HG02588 (cell line): ENCODE data around the gene OOSP4A.
"Not testable (repeated sequence)": the region's sequence is repeated elsewhere in the genome, so short reads cannot be mapped to it uniquely, and the experiment has no call there.

Source experiments
- ATAC-seq: cut with Tn5 transposase; IDR thresholded peaks from one replicate; pipeline ENCODE4 v1.9.1; 2021; ENCODE audit warnings: mild to moderate bottlenecking, moderate library complexity; ENCODE audit not compliant: unreplicated experiment

Gene OOSP4A

DNA sequence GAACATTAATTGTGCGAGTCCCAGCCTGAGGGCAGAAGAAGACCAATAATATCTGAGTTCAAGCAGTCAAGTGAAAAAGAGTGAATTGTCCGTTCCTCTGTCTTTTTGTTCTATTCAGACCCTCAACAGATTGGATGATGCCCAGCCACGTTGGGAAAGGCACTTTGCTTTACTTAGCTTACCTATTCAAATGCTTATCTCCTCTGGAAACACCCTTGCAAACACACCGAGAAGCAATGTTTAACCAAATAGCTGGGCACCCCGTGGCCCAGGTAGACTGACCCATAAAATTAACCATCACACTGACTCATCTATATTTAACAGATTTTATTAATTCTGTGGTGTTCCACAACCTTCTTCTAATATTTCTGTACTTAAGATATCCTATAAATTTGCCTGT is 9.3 kb downstream of the OOSP4A start:
- no peak for ATAC-seq

DNA sequence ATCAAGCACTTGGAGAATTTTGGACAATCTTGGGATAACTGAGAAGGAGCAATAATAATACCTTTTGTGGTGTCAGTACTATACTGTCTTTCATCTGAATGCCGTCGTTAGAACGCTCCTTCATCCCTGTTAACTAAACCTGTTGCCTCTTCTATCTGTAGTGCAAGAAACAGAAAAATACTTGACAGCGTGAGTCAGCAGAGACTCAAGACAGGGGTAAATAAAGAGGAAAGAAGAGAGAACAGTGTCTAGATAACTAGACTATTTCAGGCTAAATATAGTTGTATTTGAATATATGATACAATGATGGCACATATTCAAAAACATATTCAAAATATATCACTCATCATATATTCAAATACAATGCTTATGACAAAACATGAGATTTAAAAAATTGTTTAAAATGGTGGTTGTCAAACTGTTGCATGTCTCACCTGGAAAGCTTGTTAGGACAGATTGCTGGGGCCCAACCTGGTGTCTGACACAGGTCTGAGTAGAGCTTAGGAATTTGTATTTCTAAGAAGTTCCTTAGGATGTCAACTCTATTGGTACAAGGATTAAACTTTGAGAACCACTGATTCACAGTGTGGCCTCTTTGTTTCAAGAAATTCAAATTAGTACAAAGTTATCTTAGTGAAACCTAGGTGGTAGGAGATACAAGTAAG is 17.4 kb downstream of the OOSP4A start:
- ATAC-seq = no peak

DNA sequence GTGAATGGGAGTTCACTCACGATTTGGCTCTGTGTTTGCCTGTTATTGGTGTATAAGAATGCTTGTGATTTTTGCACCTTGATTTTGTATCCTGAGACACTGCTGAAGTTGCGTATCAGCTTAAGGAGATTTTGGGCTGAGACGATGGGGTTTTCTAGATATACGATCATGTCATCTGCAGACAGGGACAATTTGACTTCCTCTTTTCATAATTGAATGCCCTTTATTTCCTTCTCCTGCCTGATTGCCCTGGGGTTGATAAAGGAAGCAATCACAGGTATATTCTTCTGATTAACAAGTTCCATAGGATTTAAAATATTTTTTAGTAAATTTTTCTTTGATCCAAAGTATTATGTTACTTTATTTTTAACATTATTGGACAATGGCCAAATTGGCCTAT is 18.2 kb downstream of the OOSP4A start:
- not testable (repeated sequence) for ATAC-seq

DNA sequence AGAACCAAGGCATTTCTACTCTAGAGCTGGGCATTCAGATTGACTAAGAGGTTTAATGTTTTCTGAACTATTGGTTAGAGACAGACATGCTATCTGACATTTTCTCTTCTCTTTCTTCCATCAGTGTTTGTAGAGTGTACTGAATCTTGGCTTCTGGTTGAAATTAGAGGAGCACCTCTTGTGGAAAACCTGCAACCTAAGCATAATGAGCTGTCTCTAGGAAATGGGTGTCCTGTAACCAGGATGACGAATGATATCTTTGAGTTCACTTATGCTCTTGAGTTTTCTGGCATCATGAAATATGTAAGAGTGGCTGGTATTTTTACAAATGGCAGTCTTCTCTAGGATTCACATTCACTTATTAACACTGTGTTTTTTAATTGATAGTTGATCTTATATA is 19.4 kb downstream of the OOSP4A start:
- no peak for ATAC-seq

DNA sequence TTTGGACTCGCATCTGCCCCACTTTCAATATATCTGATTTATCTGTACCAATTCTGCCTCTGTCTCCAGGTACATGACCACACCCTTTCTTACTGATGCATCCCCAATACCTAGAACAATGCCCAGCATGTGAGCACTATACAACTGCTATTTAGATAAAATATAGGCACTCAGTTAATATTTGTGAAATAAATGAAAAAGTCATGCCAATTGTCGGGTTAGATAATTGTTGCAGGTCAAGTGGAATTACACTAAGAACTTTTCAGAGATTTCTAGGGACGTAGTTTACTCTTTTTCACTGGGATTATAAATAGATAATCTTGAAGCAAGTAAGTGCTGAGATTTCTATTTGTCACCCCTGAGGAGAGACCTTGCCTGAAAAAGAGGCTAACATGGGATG is 20.5 kb downstream of the OOSP4A start:
- ATAC-seq = no peak

DNA sequence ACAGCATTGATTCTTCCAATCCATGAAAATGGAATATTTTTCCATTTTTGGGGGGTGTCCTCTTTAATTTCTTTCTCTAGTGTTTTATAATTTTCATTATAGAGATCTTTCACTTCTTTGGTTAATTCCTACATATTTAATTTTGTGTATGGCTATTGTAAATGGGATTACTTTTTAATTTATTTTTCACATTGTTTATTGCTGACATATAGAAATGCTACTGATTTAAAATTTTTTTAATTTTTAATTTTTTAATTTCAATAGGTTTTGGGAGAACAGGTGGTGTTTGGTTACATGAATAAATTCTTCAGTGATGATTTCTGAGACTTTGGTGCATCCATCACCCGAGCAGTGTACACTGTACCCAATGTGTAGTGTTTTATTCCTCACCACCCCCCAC is 26.6 kb downstream of the OOSP4A start:
- no peak for ATAC-seq

DNA sequence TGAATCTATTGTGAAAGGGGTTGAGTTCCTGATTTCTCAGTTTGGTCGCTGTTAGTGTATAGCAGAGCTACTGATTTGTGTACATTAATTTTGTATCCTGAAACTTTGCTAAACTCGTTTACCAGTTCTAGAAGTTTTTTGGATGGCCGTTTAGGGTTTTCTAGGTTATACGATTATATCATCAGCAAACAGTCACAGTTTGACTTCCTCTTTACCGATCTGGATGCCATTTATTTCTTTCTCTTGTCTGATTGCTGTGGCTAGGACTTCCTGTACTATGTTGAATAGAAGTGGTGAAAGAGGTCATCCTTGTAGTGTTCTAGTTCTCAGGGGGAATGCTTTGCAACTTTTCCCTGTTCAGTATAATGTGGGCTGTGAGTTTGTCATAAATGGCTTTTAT is 28.6 kb downstream of the OOSP4A start:
- ATAC-seq = no peak

DNA sequence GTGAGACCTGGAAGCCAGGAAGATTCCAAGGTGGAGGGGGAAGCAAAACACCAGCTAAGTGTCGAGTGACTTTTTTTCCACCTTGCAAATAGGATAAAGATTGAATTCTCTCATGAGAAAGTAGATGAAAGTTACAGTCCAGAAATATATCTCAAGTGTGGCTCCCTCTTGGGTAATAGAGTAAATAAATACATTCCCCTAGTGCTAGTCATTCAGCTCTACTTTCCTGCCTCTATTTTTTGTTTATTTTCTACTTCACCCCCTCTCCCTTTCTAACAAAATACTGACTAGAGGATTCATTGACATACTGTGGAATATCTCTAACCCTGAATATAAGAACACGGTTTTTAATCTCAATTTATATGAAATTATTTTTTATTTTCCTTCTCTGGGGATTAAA is 34.0 kb downstream of the OOSP4A start:
- no peak for ATAC-seq

DNA sequence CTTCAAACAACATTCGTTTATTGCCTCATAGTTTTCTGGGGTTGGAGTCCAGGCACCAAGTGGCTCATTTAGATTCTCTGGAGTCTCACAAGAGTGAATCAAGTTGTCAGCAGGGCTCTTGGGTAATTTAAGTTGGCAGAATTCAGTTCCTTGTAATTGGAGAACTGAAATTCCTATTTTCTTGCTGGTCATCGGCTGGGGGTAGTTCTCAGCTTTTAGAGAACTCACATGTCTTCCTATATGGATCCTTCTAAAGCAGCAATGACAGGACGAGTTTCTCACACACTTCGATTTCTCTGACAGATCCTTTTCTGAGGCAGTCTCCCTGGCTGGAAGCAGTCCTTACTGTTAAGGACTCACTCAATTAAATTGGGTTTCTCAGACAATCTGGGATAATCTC is 35.9 kb downstream of the OOSP4A start:
- ATAC-seq = no peak

DNA sequence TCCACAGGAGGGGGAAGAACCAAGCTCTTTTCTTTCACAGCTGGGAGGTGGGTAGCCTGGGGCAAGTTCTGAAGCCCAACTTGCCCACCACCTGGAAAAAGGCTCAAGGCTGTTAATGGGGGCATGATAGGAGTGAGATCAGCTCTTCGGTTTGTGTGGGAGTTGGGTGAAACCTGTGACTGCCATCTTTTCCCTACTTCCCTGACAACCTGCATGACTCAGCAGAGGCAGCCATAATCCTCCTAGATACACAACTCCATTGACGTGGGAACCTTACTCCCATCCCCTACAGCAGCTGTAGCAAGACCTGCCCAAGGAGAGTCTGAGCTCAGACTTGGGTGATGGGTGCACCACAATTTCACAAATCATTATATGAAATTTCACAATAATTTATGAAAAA is 39.9 kb downstream of the OOSP4A start:
- ATAC-seq = no peak

DNA sequence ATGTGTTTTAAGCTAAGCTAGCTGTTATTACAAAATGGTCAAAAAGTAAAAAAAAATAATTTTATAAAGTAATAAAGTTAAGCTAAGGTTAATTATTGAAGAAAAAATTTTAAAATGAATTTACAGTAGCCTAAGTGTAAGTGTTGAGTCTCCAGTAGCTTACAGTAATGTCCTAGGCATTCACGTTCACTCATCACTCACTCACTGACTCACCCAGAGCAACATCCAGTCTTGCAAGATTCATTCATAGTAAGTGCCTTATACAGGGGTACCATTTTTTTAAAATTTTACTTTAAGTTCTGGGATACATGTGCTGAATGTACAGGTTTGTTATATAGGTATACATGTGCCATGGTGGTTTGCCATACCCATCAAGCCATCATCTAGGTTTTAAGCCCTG is 41.5 kb downstream of the OOSP4A start:
- ATAC-seq = no peak

DNA sequence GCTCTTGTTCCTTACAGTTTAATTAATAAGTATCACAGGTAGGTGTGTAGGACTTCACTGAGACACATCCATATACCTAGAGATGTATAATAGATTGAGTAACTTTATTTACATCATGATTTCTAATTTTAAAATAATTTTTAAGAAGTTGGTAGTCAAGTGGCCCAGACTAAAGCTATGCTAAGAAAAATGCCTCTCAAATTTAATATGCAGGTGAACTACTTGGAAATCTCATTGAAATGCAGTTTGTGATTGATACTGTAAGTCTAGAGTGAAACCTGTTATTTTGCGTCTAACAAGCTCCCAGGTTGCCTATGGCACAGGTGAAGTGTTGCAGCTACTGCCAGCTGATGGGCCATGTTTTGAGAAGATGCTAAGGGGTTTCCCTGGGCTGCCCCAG is 53.0 kb downstream of the OOSP4A start, which contains the start of gene OOSP4B:
Gene OOSP4B, plus strand, starts transcription at position 301 of the 400 bp plus-strand sequence.
- no peak for ATAC-seq

DNA sequence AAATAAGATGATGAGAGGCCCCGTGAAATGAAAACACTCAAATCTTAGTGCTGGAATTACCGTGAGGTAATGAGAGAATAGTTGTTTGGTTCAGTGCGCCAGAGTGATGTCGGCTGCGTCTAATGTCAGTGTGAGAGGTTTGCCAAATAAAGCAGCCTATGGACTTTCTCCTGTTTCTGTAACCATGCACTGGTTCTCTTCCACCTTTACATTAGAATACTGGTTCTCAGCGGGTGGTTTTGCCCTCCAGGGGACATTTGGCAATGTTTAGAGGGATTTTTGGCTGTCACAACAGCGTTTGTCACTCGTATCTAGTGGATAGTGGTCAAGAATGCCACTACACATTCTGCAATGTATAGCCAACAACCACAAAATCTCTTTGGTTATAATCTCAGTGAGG is 54.2 kb downstream of the OOSP4A start:
- no peak for ATAC-seq
